ENCODE data around the gene AKAP7. TPM values are rescaled to one million over a fixed set of nuclear protein-coding genes. Genes with fewer than 3 reads are reported as not detected.

Gene AKAP7
- total RNA-seq, 6 donors from 2014 or later = 2.4 to 11.3 (median 7.1) TPM

DNA sequence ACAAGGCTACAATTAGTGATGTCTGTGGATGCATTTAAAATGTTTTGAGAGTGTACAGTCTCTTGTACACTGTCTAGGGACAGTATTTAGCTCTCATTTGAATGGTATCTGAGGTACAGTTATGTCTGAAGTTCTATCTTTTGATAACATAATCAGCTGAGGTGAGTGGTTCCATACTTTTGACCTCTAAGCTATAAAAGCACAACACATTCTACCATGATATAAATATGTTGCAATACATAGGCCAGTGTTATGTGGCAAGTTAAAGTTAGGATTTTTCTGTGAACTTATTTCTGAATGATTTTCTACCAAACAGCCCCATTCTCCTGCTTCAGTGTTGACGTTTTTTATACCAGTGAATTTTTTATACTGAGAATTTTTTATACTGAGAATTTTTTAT, 77.6 kb downstream of the AKAP7 start:
- Histone ChIP-seq H3K36me3 (no peaks in the 10 kb centered on the region), H3K27me3 (no peaks in the 10 kb centered on the region), H3K27ac (no peak overlapping the region), H3K4me1 (peaks cover 0 to 22% (median 21%) of the 10 kb centered on the region in 4 donors), H3K4me3 (no peak overlapping the region), H3K9me3 (no peaks in the 10 kb centered on the region)
- 80 to 89% methylated on average over 1 of the region's 1 CpG for WGBS, 2 donors
- no peak for ATAC-seq (ENCODE audit: low FRiP score in 2 of 2)
- no peak for DNase-seq
- TF ChIP-seq POLR2AphosphoS5 (IDR thresholded peaks at IDR 0.05) (no peak), POLR2A (IDR thresholded peaks at IDR 0.05) (no peak), EP300 (IDR thresholded peaks at IDR 0.05) (no peak)
- TF ChIP-seq, protein P1, sequence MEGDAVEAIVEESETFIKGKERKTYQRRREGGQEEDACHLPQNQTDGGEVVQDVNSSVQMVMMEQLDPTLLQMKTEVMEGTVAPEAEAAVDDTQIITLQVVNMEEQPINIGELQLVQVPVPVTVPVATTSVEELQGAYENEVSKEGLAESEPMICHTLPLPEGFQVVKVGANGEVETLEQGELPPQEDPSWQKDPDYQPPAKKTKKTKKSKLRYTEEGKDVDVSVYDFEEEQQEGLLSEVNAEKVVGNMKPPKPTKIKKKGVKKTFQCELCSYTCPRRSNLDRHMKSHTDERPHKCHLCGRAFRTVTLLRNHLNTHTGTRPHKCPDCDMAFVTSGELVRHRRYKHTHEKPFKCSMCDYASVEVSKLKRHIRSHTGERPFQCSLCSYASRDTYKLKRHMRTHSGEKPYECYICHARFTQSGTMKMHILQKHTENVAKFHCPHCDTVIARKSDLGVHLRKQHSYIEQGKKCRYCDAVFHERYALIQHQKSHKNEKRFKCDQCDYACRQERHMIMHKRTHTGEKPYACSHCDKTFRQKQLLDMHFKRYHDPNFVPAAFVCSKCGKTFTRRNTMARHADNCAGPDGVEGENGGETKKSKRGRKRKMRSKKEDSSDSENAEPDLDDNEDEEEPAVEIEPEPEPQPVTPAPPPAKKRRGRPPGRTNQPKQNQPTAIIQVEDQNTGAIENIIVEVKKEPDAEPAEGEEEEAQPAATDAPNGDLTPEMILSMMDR (IDR thresholded peaks at IDR 0.05) = no peak

DNA sequence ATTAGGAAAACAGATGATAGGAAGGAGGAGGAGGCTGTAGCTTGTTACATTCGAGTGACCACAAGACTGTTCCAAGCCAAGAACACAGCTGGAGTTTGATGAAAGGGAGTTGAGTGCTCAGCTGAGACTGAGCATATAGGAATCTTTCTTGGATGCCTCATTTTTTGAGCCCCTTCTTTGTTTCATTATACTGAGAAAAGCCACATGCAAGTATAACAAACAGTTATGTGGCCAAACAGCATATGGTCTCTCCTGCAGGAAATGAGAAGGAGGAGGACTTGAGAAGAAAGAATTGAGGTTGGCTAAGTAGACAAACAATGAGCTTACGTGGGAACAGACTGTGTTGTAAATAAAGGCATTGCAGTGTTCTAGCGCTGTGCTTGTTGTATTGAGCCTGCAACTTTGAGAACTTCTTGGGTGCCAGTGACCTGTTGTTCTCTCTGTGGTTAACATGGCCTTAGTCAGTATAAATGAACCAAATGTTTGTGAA, 78.3 kb downstream of the AKAP7 start:
- H3K27me3 ChIP-seq = no peaks in the 10 kb centered on the region
- no peaks in the 10 kb centered on the region for H3K36me3 ChIP-seq
- no peaks in the 10 kb centered on the region for H3K9me3 ChIP-seq
- DNase-seq = no peak
- no peak for ATAC-seq (ENCODE audit: low FRiP score in 2 of 2)
- H3K4me3 ChIP-seq = no peak overlapping the region
- 45 to 59% methylated on average over 3 of the region's 3 CpGs for WGBS, 2 donors
- peak overlapping the region in 1 of 4 donors; percentile 0 for H3K27ac ChIP-seq
- peaks cover 0 to 22% (median 21%) of the 10 kb centered on the region in 4 donors for H3K4me1 ChIP-seq
- TF ChIP-seq EP300 (IDR thresholded peaks at IDR 0.05) (no peak), POLR2A (IDR thresholded peaks at IDR 0.05) (no peak), POLR2AphosphoS5 (IDR thresholded peaks at IDR 0.05) (no peak)
- TF ChIP-seq, protein P1 (IDR thresholded peaks at IDR 0.05) = no peak

DNA sequence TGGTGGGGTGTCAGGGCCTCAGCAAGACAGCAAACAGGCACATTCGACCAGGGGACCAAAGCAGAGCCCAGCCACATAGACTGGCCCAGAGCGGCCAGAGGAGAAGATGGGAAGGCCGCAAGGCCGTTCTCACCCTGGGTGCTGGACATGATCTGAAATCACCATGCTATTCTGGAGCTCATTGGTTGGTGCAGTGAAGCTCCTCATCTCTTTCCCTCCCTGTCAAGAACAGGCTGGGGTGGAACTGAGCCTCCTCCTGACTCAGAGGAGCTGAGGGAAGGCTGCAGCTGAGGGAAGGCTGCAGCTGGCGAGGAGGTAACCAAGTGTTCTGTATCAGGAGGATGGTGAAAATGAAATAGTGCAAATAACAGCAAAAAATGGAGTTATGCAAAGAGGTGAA, 80.0 kb downstream of the AKAP7 start:
- Histone ChIP-seq H3K9me3 (no peaks in the 10 kb centered on the region), H3K36me3 (no peaks in the 10 kb centered on the region), H3K27ac (peak overlapping the region in 1 of 4 donors; percentile 3), H3K4me1 (peaks cover 0 to 22% (median 21%) of the 10 kb centered on the region in 4 donors), H3K4me3 (no peak overlapping the region), H3K27me3 (no peaks in the 10 kb centered on the region)
- ATAC-seq (ENCODE audit: low FRiP score in 2 of 2) (no peak), DNase-seq (no peak)
- no peak for TF ChIP-seq POLR2AphosphoS5 (IDR thresholded peaks at IDR 0.05)
- no peak for TF ChIP-seq POLR2A (IDR thresholded peaks at IDR 0.05)
- 97 to 98% methylated on average over 5 of the region's 5 CpGs for WGBS, 2 donors

DNA sequence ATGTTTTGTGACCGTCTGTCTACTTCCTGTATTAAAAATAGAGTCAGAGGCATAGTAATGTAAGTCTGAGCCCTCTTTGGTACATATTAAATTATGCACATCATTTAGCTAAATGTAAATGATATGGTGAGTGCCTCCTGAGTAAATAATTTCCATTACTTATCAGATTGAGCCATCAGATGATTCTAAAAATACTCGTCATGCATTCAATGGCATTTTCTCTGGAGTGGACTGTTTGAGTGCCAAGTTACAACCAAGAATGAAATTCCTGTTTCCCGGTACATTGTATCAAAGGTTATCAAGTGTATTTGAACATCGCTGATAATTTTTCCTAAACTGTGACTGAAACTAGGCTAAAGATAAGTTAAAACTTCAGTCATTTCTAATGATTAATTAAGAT, 81.0 kb downstream of the AKAP7 start:
- WGBS, 2 donors = 22 to 34% methylated on average over 4 of the region's 4 CpGs
- H3K9me3 ChIP-seq = no peaks in the 10 kb centered on the region

DNA sequence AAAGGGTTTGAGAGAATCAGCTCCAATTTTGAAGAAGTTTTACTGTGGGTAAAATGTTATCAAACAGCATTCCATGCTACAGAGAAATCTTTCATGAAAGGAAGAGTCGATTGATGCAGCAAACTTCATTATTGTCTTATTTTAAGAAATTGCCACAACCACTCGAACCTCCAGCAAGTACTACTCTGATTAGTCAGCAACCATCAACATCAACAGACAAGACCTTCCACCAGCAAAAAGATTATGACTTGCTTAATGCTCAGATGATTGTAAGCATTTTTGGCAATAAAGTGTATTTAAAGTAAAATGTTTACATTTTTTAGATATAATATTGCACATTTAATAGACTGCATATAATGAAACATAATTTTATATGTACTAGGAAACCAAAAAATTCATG, 87.5 kb downstream of the AKAP7 start:
- ATAC-seq (ENCODE audit: low FRiP score in 2 of 2) (no peak), DNase-seq (no peak)
- Histone ChIP-seq H3K27me3 (no peaks in the 10 kb centered on the region), H3K36me3 (no peaks in the 10 kb centered on the region), H3K4me1 (no peaks in the 10 kb centered on the region), H3K4me3 (no peak overlapping the region), H3K9me3 (no peaks in the 10 kb centered on the region), H3K27ac (no peak overlapping the region)
- 89 to 95% methylated on average over 2 of the region's 2 CpGs for WGBS, 2 donors
- no peak for TF ChIP-seq EP300 (IDR thresholded peaks at IDR 0.05)
- no peak for TF ChIP-seq POLR2AphosphoS5 (IDR thresholded peaks at IDR 0.05)
- TF ChIP-seq POLR2A (IDR thresholded peaks at IDR 0.05) = no peak
- TF ChIP-seq, protein P1 (IDR thresholded peaks at IDR 0.05) = no peak

More for the DNA sequence above, 81.0 kb downstream of the AKAP7 start:
- DNase-seq = no peak
- no peak for TF ChIP-seq POLR2AphosphoS5 (IDR thresholded peaks at IDR 0.05)
- TF ChIP-seq, protein P1 (IDR thresholded peaks at IDR 0.05) = no peak
- no peak for TF ChIP-seq POLR2A (IDR thresholded peaks at IDR 0.05)
- no peak for TF ChIP-seq EP300 (IDR thresholded peaks at IDR 0.05)
- Histone ChIP-seq H3K4me1 (peaks cover 0 to 22% (median 21%) of the 10 kb centered on the region in 4 donors), H3K27ac (peak overlapping the region in 1 of 4 donors; percentile 3), H3K4me3 (no peak overlapping the region), H3K36me3 (no peaks in the 10 kb centered on the region), H3K27me3 (no peaks in the 10 kb centered on the region)
- no peak for ATAC-seq (ENCODE audit: low FRiP score in 2 of 2)
